Suprapubic skin (tissue), 4 donors: ENCODE data around the gene PARVB.

Source experiments
- CTCF ChIP-seq, 2 donors: fragments of 200-600 bp in 1 of 2; fragments of 450-650 bp in 1 of 2; sonication (generic) in 1 of 2; IDR thresholded peaks; one replicate each; pipeline ENCODE4 v1.5.1; 2016 to 2019; ENCODE audit warnings: antibody characterized with exemption in 2 of 2, mild to moderate bottlenecking in 1 of 2, moderate library complexity in 1 of 2
- POLR2A ChIP-seq, 2 donors: fragments of 450-650 bp; IDR thresholded peaks; one replicate each; pipeline ENCODE4 v1.6.1; 2017; ENCODE audit warnings: antibody characterized with exemption in 2 of 2, mild to moderate bottlenecking in 2 of 2, moderate library complexity in 2 of 2
- POLR2AphosphoS5 ChIP-seq, 3 donors: sonication (generic); formaldehyde crosslinking; IDR thresholded peaks; one replicate each; pipeline ENCODE4 v1.6.1; 2017; ENCODE audit warnings: antibody characterized with exemption in 3 of 3

GRCh38 chr22:44025171-44026065 lies 1.3 kb downstream of the PARVB start:
- no peak for TF ChIP-seq POLR2A (IDR thresholded peaks at IDR 0.05)
- TF ChIP-seq CTCF (IDR thresholded peaks at IDR 0.05), result no peak
- no peak for TF ChIP-seq POLR2AphosphoS5 (IDR thresholded peaks at IDR 0.05)
